HepG2 (cell line): ENCODE data around the gene ATP2B3.

Source experiments
- CTCF ChIP-seq: sonication (generic); formaldehyde crosslinking; IDR thresholded peaks from 2 replicates; pipeline ENCODE4 v1.5.0; 2020; ENCODE audit warnings: mild to moderate bottlenecking, missing genetic modification reagents, moderate library complexity
- FOXA3 ChIP-seq: IDR thresholded peaks from 2 replicates; pipeline ENCODE4 v1.6.1; 2016; ENCODE audit warnings: missing genetic modification reagents, missing compliant biosample characterization
- FOXJ3 ChIP-seq: sonication (generic); formaldehyde crosslinking; IDR thresholded peaks from 2 replicates; pipeline ENCODE4 v1.4.0; 2020; ENCODE audit warnings: missing genetic modification reagents, mild to moderate bottlenecking, borderline replicate concordance
- FOXM1 ChIP-seq: sonication (generic); formaldehyde crosslinking; IDR thresholded peaks from 2 replicates; pipeline ENCODE4 v1.5.0; 2020; ENCODE audit warnings: missing genetic modification reagents
- SETDB1 ChIP-seq: sonication (generic); formaldehyde crosslinking; IDR thresholded peaks from 2 replicates; pipeline ENCODE4 v1.5.1; 2020; ENCODE audit warnings: missing genetic modification reagents, mild to moderate bottlenecking, borderline replicate concordance
- TAF1 ChIP-seq: sonication (generic); formaldehyde crosslinking; IDR thresholded peaks from 2 replicates; pipeline ENCODE4 v1.4.0; 2020; ENCODE audit warnings: missing genetic modification reagents
- ZBTB37 ChIP-seq: sonication (generic); formaldehyde crosslinking; IDR thresholded peaks from 2 replicates; pipeline ENCODE4 v1.4.0; 2020; ENCODE audit warnings: mild to moderate bottlenecking, missing genetic modification reagents
- ZNF577 ChIP-seq: sonication (generic); formaldehyde crosslinking; IDR thresholded peaks from 2 replicates; pipeline ENCODE4 v1.4.0; 2020; ENCODE audit warnings: mild to moderate bottlenecking, low read depth, missing genetic modification reagents, borderline replicate concordance

GRCh38 chrX:153606503-153606902 is 89.1 kb downstream of the ATP2B3 start:
- TF ChIP-seq CTCF (CRISPR knock-in tag) (no peak), FOXM1 (no peak), ZNF577 (CRISPR knock-in tag) (no peak), TAF1 (CRISPR knock-in tag) (no peak), ZBTB37 (no peak), FOXA3 (no peak), FOXJ3 (no peak), SETDB1 (CRISPR knock-in tag) (no peak)
